H1 (cell line): ENCODE data around the gene NGFR. TPM values are rescaled to one million over a fixed set of nuclear protein-coding genes. Genes with fewer than 3 reads are reported as not detected.

Experiments
- CTCF ChIA-PET: fragments of 300-600 bp; sonication (Branson Sonifier 250); formaldehyde crosslinking; loops from one replicate; lab custom pipeline; 2021; ENCODE audit not compliant: partially characterized antibody; lab: Charles Lee
- POLR2A ChIA-PET: fragments of 300-600 bp; sonication (Branson Sonifier 250); formaldehyde crosslinking; loops from one replicate; lab custom pipeline; 2021; ENCODE audit warnings: inconsistent platforms; ENCODE audit not compliant: partially characterized antibody; lab: Charles Lee
- DNase-seq, 2 experiments: peaks; one replicate each; pipeline versions ENCODE4 v3.0.0 to v3.0.0-alpha.2; 2010 to 2022; ENCODE audit warnings: low spot score in 2 of 2, low read depth in 1 of 2, mixed read lengths in 1 of 2
- FAIRE-seq: peaks from 2 replicates; lab custom pipeline; 2011; peaks lifted over from hg19 to GRCh38; lab: Jason Lieb, UNC
- H2AFZ ChIP-seq: 2 replicates; pipeline ENCODE4 v1.8.1; 2012; ENCODE audit warnings: low read length, inconsistent platforms
- H2AK5ac ChIP-seq: 2 replicates; pipeline ENCODE4 v1.6.1; 2013; ENCODE audit warnings: low read depth, low read length
- H2BK120ac ChIP-seq: replicated peaks from 2 replicates; pipeline ENCODE3; 2013; ENCODE audit warnings: low read depth, low read length, inconsistent platforms
- H2BK12ac ChIP-seq: 2 replicates; pipeline ENCODE4 v1.6.1; 2013; ENCODE audit warnings: low read depth, low read length
- H2BK15ac ChIP-seq: 2 replicates; pipeline ENCODE4 v1.6.1; 2013; ENCODE audit warnings: low read length
- H2BK20ac ChIP-seq: 2 replicates; pipeline ENCODE4 v1.6.1; 2013; ENCODE audit warnings: low read length
- H2BK5ac ChIP-seq: 2 replicates; pipeline ENCODE4 v1.6.1; 2013; ENCODE audit warnings: low read depth, low read length
- H3K14ac ChIP-seq: 2 replicates; pipeline ENCODE4 v1.6.1; 2013; ENCODE audit warnings: inconsistent platforms; ENCODE audit not compliant: insufficient read length
- H3K18ac ChIP-seq: 2 replicates; pipeline ENCODE4 v1.6.1; 2013; ENCODE audit warnings: low read length; ENCODE audit errors: extremely low read depth
- H3K23ac ChIP-seq: 2 replicates; pipeline ENCODE4 v1.6.1; 2013; ENCODE audit warnings: inconsistent platforms; ENCODE audit not compliant: insufficient read length
- H3K23me2 ChIP-seq: 2 replicates; pipeline ENCODE4 v1.6.1; 2013; ENCODE audit warnings: low read depth, low read length
- H3K27ac ChIP-seq: 2 replicates; pipeline ENCODE4 v1.6.1; 2011; ENCODE audit warnings: low read depth, low read length, inconsistent platforms
- H3K27me3 ChIP-seq, 4 experiments: replicated peaks in 1 of 4; 1 replicate in 1 of 4; 2 replicates in 3 of 4; pipeline versions ENCODE4 v1.6.1 to v1.8.1; 2011 to 2013; ENCODE audit warnings: low read length in 3 of 4, mild to moderate bottlenecking in 3 of 4, inconsistent platforms in 2 of 4, mixed read lengths in 2 of 4, moderate library complexity in 1 of 4; ENCODE audit not compliant: control insufficient read depth in 3 of 4, insufficient read depth in 3 of 4; ENCODE audit errors: extremely low read depth in 1 of 4
- H3K36me3 ChIP-seq, 4 experiments: 2 replicates each; pipeline versions ENCODE4 v1.6.1 to v1.8.1; 2011 to 2013; ENCODE audit warnings: mild to moderate bottlenecking in 4 of 4, low read length in 3 of 4, moderate library complexity in 2 of 4, control low read depth in 1 of 4, inconsistent platforms in 1 of 4; ENCODE audit not compliant: insufficient read depth in 4 of 4, control insufficient read depth in 2 of 4
- H3K4ac ChIP-seq: replicated peaks from 2 replicates; pipeline ENCODE3; 2013; ENCODE audit warnings: low read length, low read depth, mixed read lengths, inconsistent platforms; ENCODE audit not compliant: insufficient read length
- H3K4me1 ChIP-seq, 4 experiments: replicated peaks in 1 of 4; 1 replicate in 1 of 4; 2 replicates in 3 of 4; pipeline versions ENCODE4 v1.6.1 to v1.8.1; 2011 to 2013; ENCODE audit warnings: low read length in 3 of 4, inconsistent platforms in 2 of 4, mixed read lengths in 1 of 4; ENCODE audit not compliant: insufficient read depth in 4 of 4, control insufficient read depth in 3 of 4
- H3K4me2 ChIP-seq, 2 experiments: 2 replicates each; pipeline versions ENCODE4 v1.6.1 to v1.8.1; 2011 to 2013; ENCODE audit warnings: low read depth in 2 of 2, low read length in 2 of 2, control low read depth in 1 of 2, inconsistent platforms in 1 of 2, mild to moderate bottlenecking in 1 of 2; ENCODE audit not compliant: insufficient read depth in 1 of 2
- H3K4me3 ChIP-seq, 4 experiments: fragments of 200-600, 300-600 bp in 1 of 4; sonication (generic), shearing (Covaris generic), sonication (Bioruptor Twin) in 1 of 4; 2 replicates each; pipeline versions ENCODE4 v1.5.1 to v1.8.1; 2011 to 2016; ENCODE audit warnings: low read length in 4 of 4, low read depth in 3 of 4, control low read depth in 2 of 4, inconsistent platforms in 2 of 4, mild to moderate bottlenecking in 2 of 4, mixed read lengths in 1 of 4, moderate library complexity in 1 of 4; ENCODE audit not compliant: insufficient read depth in 2 of 4; ENCODE audit errors: extremely low read depth in 1 of 4
- H3K56ac ChIP-seq: replicated peaks from 2 replicates; pipeline ENCODE3; 2013; ENCODE audit warnings: low read depth, mild to moderate bottlenecking, mixed read lengths, low read length, inconsistent platforms; ENCODE audit not compliant: insufficient read length
- H3K79me1 ChIP-seq: 2 replicates; pipeline ENCODE4 v1.6.1; 2013; ENCODE audit warnings: low read depth, low read length, control low read depth
- H3K79me2 ChIP-seq, 2 experiments: 2 replicates each; pipeline versions ENCODE4 v1.6.1 to v1.8.1; 2012 to 2013; ENCODE audit warnings: low read length in 2 of 2, mild to moderate bottlenecking in 2 of 2, inconsistent platforms in 1 of 2; ENCODE audit not compliant: insufficient read depth in 2 of 2, control insufficient read depth in 1 of 2
- H3K9ac ChIP-seq, 4 experiments: replicated peaks in 1 of 4; 1 replicate in 1 of 4; 2 replicates in 3 of 4; pipeline versions ENCODE4 v1.6.1 to v1.8.1; 2011 to 2013; ENCODE audit warnings: low read depth in 3 of 4, low read length in 3 of 4, control low read depth in 2 of 4, mild to moderate bottlenecking in 2 of 4, moderate library complexity in 2 of 4, inconsistent platforms in 1 of 4; ENCODE audit errors: extremely low read depth in 1 of 4
- H3K9me3 ChIP-seq, 2 experiments: 2 replicates each; pipeline versions ENCODE4 v1.6.1 to v1.8.1; 2012 to 2013; ENCODE audit warnings: mild to moderate bottlenecking in 2 of 2, moderate library complexity in 2 of 2, control low read depth in 1 of 2, inconsistent platforms in 1 of 2, low read depth in 1 of 2, low read length in 1 of 2, mixed read lengths in 1 of 2; ENCODE audit not compliant: insufficient read depth in 2 of 2
- H4K20me1 ChIP-seq, 2 experiments: replicated peaks in 1 of 2; 2 replicates each; pipeline versions ENCODE3 to v1.8.1; 2011 to 2013; ENCODE audit warnings: inconsistent platforms in 2 of 2, low read length in 2 of 2, mild to moderate bottlenecking in 1 of 2; ENCODE audit not compliant: insufficient read depth in 2 of 2, control insufficient read depth in 1 of 2
- H4K5ac ChIP-seq: 2 replicates; pipeline ENCODE4 v1.6.1; 2013; ENCODE audit warnings: low read length, low read depth, mixed read lengths, inconsistent platforms; ENCODE audit not compliant: insufficient read length
- H4K8ac ChIP-seq: 2 replicates; pipeline ENCODE4 v1.8.0; 2013; ENCODE audit warnings: mild to moderate bottlenecking, moderate library complexity, low read length, inconsistent platforms; ENCODE audit not compliant: insufficient read depth; ENCODE audit errors: extremely low read depth
- H4K91ac ChIP-seq: replicated peaks from 2 replicates; pipeline ENCODE3; 2013; ENCODE audit warnings: low read length, mixed read lengths, inconsistent platforms; ENCODE audit not compliant: insufficient read length
- CTCF ChIP-seq, 3 experiments: IDR thresholded peaks; 1 replicate in 2 of 3; 2 replicates in 1 of 3; pipeline versions ENCODE4 v1.5.1 to v1.6.1; 2011; ENCODE audit warnings: low read length in 3 of 3, mild to moderate bottlenecking in 3 of 3, inconsistent platforms in 2 of 3, low read depth in 1 of 3, moderate library complexity in 1 of 3; ENCODE audit not compliant: insufficient read depth in 1 of 3; ENCODE audit errors: control extremely low read depth in 1 of 3
- TEAD4 ChIP-seq: IDR thresholded peaks from 2 replicates; pipeline ENCODE4 v1.6.1; 2012; ENCODE audit warnings: low read depth, low read length, inconsistent platforms, mixed read lengths
- WGBS, 2 experiments: shearing (Covaris generic) in 1 of 2; methylation state at CpG; one replicate each; pipeline versions ENCODE4 v1.1.6 to v1.1.7; 2013 to 2015; ENCODE audit warnings: low lambda C conversion rate in 2 of 2, mixed read lengths in 2 of 2, inconsistent platforms in 1 of 2, low coverage in 1 of 2, missing lambda C conversion rate in 1 of 2; ENCODE audit not compliant: insufficient replicate concordance in 2 of 2, insufficient coverage in 1 of 2, insufficient read length in 1 of 2; ENCODE audit errors: extremely low coverage in 1 of 2, missing lambda C conversion rate in 1 of 2; 5-methylcytosine and 5-hydroxymethylcytosine counted together
- polyA plus RNA-seq, 7 experiments: library from polyadenylated mRNA; depleted of rRNA in 3 of 7; stranded (reverse) in 5 of 7; unstranded in 2 of 7; fragments of >200 nt in 5 of 7; fragments of 200-250 nt in 2 of 7; gene quantifications; 1 replicate in 5 of 7; 2 replicates in 1 of 7; 4 replicates in 1 of 7; pipeline versions ENCODE4 v1.2.1 to v1.2.3, GENCODE V29; 2011 to 2013; ENCODE audit warnings: missing spikeins in 2 of 7, mixed read lengths in 2 of 7
- total RNA-seq: library from RNA; stranded (reverse); fragmentation: NEBNext Ultra II Directional; extraction: Animal tissue kit (Norgen Biotek cat#: 25700); gene quantifications from 2 replicates; pipeline ENCODE4 v1.2.1, GENCODE V29; 2021
- TF ChIP-seq, protein P1 (sequence below): IDR thresholded peaks from 2 replicates; pipeline ENCODE4 v1.6.1; 2011; ENCODE audit warnings: low read length, improper control_type of control experiment

Gene NGFR
- total and polyA plus RNA-seq, 2 of the 8 experiments (the other 6 are each of a cell fraction or from before 2014, with no cell fraction given) = 8.1 to 10.3 TPM

GRCh38 chr17:49471089-49471683 lies 23.9 kb upstream of the NGFR start:
- no peaks in the 10 kb centered on the region for H3K79me2 ChIP-seq
- peak overlapping the region in 1 of 4 experiments; percentile 73; a peak in 3 of 8 replicates for H3K4me3 ChIP-seq
- H3K27ac ChIP-seq = no peak overlapping the region
- H3K36me3 ChIP-seq = no peaks in the 10 kb centered on the region
- FAIRE-seq (no peak), DNase-seq (no peak)
- no peak overlapping the region for H3K4ac ChIP-seq
- no peak overlapping the region; the same call in 1 of the 2 replicates for H2AK5ac ChIP-seq
- no peak overlapping the region for H2BK5ac ChIP-seq
- peak overlapping the region; percentile 6; the same call in 1 of the 2 replicates for H2BK12ac ChIP-seq
- H3K23ac ChIP-seq = no peak overlapping the region
- H3K14ac ChIP-seq = no peak overlapping the region
- H2BK15ac ChIP-seq = peak overlapping the region; percentile 40; the same call in 1 of the 2 replicates
- no peak overlapping the region for H2BK120ac ChIP-seq
- H3K56ac ChIP-seq = no peak overlapping the region
- CTCF ChIA-PET = interaction anchor here (0.7 to 4.2 kb wide), 12 partner anchors 8 to 96 kb away, joined by 3 to 37 read pairs (median 5); no protein-coding TSS in a partner anchor
- no peaks in the 10 kb centered on the region for H4K20me1 ChIP-seq
- no peaks in the 10 kb centered on the region for H3K79me1 ChIP-seq
- peaks cover 11% of the 10 kb centered on the region for H3K23me2 ChIP-seq
- no peak overlapping the region for H2AFZ ChIP-seq
- H4K91ac ChIP-seq = no peak overlapping the region
- TF ChIP-seq CTCF (IDR thresholded peaks at IDR 0.05; ENCODE audit: control extremely low read depth in 1 of 3, insufficient read depth in 1 of 3, low read depth in 1 of 3, low read length in 3 of 3) = peak in 1 of 3 experiments; percentile 2; a peak in 1 of 4 replicates
- TF ChIP-seq, protein P1, sequence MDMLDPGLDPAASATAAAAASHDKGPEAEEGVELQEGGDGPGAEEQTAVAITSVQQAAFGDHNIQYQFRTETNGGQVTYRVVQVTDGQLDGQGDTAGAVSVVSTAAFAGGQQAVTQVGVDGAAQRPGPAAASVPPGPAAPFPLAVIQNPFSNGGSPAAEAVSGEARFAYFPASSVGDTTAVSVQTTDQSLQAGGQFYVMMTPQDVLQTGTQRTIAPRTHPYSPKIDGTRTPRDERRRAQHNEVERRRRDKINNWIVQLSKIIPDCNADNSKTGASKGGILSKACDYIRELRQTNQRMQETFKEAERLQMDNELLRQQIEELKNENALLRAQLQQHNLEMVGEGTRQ = no peak
- TF ChIP-seq TEAD4 = 0 out of 2 replicates have a peak, but pooled peaks have one; percentile 38
- no peak overlapping the region for H4K8ac ChIP-seq
- no peak overlapping the region for H3K18ac ChIP-seq
- 23% methylated on average over 13 of the region's 13 CpGs; no CpG with 5 or more reads in 1 of the 2 experiments for whole genome bisulfite sequencing, 2 experiments
- no peak overlapping the region for H4K5ac ChIP-seq
- H3K4me1 ChIP-seq = peaks cover 7 to 16% (median 12%) of the 10 kb centered on the region in 4 experiments
- H3K27me3 ChIP-seq = peaks cover 3 to 35% (median 34%) of the 10 kb centered on the region in 4 experiments
- H2BK20ac ChIP-seq = no peak overlapping the region; the same call in 1 of the 2 replicates
- peaks cover 0 to 3% of the 10 kb centered on the region in 2 experiments; a peak in 1 of 4 replicates for H3K9me3 ChIP-seq
- H3K9ac ChIP-seq = no peak overlapping the region
- H3K4me2 ChIP-seq = peak overlapping the region; percentile 91
- POLR2A ChIA-PET = interaction anchor here (0.6 to 3.5 kb wide), 2 partner anchors 15 to 17 kb away, joined by 3 to 13 read pairs; no protein-coding TSS in a partner anchor
